NCI-H82 treated with DMSO at 0.1 percent for 48 hours (cell line): Measurements from ENCODE around the gene RALBP1.
A peak's percentile ranks its signal among the peaks of the same experiment; 100 is the strongest.

Experiments used
- DNase-seq: peaks from one replicate; lab custom pipeline; 2025; ENCODE audit not compliant: unreplicated experiment; lab: John Stamatoyannopoulos, UW

RALBP1 gene

DNA sequence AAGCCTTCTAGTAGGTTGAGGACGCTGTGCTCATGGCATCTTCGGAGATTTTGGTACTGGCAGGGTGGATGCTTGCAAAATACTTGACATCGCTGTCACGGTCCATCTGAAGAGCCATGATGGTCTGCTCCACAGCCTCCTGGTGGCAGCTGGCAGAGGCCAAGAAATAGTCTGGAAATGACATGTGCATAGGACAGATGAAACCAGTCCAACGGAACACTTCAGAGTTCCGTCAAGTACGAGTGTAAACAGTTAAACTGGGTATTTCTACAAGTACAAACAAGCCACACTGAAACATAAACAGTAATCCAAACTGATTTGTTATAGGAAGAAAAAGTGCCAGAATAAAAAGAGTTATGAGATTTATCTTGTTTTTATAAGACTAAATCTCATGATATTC, 72.5 kb downstream of the RALBP1 start:
- DNase-seq: no peak

DNA sequence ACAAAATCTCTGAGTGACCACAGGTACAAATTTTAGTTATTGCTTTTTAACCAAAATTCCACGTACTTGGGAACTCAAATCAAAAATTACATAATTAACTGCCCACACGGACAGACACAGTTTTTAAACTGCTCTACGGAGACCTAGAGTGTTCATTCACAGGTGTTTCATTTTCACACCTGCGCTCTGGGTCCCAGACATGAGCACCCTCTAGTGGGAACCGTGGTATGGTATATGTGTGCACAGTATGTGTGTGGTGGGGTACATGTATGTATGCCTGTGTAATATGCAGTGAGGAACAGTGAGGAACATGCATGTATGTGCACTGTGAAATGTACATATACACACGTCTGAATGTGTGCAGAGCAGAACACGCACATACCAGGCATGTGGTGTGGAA, 74.1 kb downstream of the RALBP1 start:
- DNase-seq: no peak

DNA sequence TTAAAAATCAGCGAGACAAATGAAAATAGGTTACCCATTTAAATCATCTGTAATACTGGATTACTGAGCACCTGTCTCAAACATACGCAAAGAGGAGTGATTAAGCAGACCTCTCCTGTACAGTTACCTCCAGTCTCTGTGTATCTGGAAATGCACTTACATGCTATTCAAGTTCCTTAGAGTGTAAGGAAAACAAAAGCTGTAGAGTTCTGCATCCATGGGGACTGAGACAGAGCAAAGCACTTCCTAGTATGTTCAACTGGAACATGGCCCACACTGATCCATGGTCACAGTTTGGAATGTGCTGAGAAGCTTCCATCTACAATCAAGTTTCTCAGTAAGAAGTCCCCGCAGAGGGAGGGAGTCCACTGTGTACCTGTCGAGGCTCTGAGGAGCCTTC, 75.1 kb downstream of the RALBP1 start:
- DNase-seq: no peak

DNA sequence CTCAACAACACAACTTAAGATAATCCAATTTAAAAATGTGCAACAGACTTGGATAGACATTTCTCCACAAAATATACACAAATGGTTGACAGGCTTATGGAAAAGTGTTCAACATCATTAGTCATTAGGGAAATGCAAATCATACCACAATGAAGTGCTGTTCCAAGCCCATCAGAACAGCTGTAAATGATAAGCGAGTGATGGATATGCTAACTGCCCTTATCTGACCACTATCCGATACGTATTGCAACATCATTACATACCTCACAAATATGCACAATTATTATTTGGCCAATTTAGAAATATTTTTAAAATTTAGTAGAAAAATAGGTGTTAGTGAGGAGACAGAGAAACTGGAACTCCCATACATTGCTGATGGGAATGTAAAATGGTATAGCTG, 76.9 kb downstream of the RALBP1 start:
- no peak for DNase-seq

DNA sequence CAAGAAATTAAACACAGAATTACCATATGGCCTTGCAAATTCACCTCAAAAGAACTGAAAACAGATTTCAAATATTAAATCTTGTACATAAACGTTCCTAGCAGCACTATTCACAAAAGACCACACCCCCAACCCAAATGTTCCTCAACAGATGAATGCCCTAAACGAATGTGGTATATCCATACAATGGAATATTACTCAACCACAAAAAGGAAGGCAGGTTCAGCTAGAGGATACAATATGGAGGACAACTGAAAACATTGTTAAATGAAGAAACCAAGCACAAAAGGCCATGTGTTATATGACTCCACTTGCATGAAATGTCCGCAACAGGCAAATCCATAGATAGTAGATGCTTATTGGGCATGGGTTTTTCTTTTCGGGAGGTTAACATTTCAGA, 77.3 kb downstream of the RALBP1 start:
- no peak for DNase-seq

DNA sequence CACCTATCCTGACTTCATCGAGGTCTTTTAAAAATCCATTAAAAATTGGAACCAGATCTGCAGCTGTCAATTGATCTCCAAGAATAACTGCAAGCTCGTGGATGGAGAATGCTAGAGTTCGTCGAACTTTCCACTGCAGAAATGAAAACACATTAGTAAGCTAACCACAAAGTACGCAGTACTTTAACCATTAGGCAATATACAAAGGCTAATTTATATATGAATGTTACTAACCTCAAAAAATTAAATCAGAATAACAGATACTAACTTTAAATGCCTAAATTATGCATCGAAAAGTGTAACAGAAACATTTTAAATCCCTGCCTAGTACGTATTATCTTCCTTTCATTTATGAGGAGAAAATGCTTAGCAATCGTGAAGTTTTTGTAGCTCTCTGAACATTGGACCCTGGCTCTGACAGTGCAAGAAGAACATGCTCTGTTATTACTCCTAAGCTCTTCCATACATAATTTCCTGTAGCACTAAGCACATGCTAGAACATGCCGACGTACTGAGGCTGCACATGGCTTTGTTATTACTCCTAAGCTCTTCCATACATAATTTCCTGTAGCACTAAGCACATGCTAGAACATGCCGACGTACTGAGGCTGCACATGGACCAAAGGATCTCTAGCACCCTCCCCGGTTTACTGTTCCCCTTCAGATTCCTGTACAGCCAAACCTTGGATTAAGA, 82.1 kb downstream of the RALBP1 start:
- DNase-seq: no peak

DNA sequence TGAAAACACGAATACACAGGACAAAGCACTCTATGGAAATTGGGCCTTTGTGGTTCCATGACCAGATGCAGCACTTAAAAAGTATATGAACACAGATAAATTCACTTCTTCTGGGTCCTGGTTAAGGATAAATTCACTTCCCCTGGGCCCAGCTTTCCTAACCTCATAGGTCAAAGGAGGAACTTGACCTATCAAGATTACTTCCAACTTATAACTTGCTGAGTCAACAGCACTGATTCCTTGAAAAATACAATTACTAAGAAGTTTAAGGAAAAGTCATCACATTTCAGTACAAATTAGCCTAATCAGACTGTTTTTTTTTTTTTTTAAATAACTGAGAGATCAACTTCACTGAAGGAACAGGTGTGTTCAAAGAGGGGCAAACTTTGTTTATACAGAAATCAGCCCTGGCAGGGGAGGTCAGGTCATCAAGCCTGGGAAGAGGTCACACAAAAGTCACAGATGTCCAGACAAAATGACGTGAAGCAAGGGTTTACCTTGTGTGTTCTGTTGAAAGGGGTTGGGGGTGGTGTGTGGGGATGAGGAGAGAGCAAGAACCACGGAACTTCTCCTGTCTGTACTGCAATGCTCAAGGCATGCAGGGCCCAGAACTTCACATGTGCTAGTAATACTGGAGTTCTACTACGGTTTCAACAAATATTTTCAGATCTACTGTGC, 83.2 kb downstream of the RALBP1 start:
- no peak for DNase-seq

DNA sequence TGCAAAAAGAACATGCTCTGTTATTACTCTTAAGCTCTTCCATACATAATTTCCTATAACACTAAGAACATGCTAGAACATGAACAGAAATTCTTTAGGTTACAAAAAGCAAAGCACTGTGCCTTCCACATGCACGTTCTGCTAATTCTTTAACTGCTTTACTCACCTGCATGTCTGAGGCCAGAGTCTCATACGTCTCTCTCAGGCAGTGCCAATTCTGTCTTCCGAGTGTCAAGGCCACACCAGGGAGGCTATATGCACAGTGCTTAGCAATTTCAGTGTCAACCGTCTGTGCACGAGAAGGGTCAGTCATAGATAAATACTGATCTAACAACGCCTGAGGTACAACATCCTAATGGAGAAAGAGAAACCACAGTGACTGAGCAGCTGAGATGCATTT, 83.9 kb downstream of the RALBP1 start:
- no peak for DNase-seq

DNA sequence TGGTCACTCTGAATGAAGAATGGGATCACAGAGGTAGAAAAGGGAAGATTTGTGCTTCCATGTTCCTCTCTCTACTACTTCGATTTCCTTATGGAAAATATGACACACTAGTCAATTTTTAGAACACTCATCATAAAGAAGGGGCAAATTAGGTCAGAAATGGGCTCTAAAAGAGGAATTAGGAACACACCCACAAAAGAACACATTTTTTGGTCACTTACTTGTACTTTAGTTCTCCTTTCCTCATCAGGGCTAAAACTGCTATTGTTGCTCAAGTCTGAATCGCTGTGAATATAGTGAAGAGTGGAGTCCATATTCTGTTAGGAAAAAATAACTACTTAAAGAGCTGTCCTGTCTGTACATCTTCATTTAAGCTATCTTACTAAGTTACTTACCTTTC, 86.4 kb downstream of the RALBP1 start:
- DNase-seq: no peak

DNA sequence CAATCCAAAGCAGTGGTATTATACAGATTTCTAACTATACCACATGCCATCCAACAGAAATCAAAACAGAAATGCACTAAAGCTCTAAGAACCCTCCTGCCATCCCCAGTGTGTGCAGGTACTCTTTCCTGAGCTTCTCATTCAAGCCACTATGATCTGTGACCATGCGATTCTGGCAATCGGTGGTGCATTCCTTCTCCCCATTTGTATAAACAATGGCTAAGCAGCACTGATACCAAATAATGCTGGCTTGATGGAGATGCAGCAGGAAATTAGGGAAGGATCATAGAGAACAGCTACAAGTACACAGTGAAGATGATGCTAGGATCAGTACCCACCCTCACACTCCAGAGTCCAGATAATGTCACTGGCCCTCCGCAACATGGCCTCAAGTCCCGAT, 87.3 kb downstream of the RALBP1 start:
- no peak for DNase-seq

DNA sequence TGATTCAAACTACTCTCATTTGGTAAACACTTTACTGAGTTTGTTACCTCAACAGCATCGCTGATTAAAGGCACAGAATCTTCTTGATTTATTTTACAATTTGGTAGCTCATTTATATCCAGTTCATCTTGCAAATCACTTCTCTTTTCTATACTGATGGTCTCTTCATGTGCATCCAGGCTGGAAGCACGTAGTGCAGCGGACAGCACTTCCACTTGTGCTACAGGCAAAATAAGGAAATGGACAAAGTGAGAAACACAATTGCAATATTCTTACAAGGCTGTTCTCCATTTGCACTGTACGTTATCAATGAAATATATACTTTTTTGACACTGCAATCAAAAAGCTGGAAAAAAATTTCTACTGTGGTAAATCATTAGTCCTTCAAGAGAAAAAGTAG, 88.0 kb downstream of the RALBP1 start:
- no peak for DNase-seq

DNA sequence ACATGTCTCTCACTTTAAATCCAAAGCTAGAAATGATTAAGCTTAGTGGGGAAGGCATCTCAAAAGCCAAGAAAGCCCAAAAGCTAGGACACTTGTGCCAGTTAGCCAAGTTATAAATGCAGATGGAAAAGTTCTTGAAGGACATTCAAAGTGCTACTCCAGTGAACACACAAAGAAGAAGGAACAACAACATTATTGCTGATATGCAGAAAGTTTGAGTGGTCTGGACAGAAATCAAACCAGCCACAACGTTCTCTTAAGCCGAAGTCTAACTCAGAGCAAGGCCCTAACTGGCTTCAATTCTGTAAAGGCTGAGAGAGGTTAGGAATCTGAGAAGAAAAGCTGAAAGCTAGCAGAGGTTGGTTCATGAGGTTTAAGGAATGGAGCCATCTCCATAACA, 90.1 kb downstream of the RALBP1 start:
- DNase-seq: no peak

DNA sequence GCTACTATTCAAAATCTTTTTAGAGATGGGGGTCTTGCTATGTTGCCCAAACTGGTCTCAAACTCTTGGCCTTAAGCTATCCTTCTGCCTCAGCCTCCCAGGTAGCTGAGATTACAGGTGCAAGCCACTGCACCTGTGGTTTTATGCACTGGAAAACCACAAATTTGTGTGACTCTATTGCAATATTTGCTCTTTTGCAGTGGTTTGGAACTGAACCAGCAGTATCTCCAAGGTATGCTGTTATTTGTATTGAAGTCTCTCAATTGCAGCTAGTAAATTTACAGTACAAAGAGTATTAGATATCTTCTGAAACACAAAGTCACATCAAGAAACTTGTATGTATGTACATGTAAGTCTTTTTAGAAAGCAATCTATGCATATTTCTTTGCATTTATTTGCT, 92.9 kb downstream of the RALBP1 start:
- DNase-seq: no peak

DNA sequence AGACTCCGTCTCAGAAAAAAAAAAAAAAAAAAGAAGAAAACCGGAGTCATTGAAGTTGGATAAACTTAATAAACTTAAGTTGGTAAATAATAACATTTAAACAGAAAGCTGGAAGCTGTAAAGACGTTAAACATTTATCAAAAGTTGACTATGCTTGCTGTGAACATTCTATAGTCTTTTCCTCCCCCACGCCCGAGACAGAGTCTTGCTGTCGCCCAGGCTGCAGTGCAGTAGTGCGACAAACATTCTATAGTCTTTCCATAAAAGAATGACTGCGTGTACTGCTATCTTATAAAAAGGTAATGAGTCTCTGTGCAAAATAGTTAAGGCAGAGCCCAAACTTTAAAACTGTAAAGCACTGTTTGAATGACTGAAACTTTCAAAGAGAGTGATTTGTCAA, 93.9 kb downstream of the RALBP1 start:
- no peak for DNase-seq

DNA sequence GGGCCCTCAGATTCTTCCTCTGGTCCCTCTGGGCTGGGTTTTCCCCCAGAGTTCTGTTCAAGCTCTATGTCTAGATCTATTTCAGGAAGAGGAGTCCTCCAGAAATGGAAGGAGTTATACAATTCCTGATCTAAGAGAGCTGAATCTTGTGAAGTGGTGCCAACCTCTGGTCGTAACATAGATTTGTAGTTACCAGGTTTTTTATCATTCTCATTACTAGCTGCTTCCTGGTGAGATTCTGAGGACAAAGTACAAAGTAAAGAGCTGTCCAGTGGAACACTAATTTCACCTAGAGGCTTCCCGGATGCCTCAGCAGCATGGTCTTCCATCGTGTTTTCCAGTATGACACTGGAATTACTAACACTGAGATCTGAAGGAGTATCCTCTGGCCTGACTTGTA, 94.9 kb downstream of the RALBP1 start:
- no peak for DNase-seq

DNA sequence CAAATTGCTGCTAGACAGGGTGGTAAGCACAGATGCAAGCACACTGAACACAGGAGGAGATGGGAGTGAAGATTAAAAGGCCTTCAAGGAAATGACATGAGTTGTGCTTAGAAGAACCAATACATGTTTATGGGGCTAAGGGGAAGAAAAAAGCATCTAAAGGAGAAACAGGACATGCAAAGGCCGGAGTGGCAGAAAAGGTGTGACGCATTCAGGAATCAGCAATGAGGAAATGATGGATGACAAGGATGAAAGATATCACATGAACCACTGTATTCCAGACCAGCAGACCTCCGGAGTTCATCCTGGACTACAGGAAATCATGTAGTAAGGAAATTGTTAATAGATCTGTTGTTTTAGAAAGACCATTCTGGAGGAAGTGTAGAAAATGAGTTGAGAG, 96.2 kb downstream of the RALBP1 start:
- DNase-seq: no peak

DNA sequence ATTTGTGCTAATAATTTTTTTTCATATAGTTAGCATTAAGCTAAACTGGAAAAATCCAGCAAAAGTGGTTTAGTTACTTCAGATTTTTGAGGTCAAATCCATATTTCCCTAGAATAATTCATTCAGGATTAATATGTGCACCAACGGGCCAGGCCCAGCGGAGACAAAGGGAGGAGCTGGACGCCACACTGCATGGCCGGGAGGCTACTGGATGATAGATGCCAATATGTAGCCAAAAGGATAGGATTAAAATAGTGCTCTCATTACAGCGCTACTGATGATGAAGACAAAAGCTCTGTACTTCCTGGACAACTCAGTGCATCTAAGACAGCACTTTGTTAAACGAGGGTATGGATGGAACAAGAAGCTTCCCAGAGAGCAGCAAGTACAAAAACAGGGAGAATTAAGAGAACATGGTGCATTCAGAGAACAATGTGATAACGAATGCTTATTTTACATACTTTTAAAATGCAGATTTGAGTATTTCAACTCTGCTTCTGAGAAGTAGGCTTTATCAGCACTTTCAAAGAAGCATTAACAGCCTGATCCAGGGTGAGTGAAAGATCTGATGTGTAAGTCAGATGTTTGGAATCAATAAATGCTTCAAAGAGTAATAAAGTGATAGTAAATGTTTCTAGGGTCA, 99.3 kb downstream of the RALBP1 start:
- DNase-seq: no peak

DNA sequence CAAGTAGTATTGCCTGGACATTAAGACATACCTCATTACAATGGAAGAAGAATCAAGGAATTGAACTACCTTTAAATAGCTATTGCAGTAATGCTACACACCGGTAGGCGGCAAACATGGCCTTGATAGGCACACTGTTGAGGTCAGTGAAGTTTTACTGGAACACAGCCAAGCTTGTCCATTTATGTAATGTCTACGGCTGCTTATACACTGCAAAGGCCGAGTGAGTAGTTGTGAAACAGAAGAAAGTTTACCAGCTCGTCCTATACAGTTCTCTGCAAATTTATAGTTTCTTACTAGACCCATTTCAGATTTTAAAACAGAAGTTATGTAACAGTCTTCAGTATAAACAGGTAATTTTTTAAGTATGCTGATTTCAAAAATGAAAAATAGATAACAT, 100.2 kb downstream of the RALBP1 start:
- DNase-seq: peak; percentile 36

DNA sequence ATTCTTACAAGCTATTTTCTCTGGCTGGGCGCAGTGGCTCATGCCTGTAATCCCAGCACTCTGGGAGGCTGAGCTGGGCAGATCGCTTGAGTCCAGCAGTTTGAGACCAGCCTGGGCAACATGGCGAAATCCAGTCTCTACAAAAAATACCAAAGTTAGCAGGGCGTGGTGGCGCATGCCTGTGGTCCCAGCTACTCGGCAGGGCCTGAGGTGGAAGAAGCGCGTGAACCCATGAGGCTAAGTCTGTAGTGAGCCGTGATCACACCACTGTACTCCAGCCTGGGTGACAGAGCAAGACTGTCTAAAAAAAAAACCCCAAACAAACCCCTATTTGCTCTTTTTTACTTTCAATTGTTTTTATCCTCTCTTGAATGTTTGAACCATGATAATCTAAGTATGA, 102.0 kb downstream of the RALBP1 start:
- DNase-seq: no peak

DNA sequence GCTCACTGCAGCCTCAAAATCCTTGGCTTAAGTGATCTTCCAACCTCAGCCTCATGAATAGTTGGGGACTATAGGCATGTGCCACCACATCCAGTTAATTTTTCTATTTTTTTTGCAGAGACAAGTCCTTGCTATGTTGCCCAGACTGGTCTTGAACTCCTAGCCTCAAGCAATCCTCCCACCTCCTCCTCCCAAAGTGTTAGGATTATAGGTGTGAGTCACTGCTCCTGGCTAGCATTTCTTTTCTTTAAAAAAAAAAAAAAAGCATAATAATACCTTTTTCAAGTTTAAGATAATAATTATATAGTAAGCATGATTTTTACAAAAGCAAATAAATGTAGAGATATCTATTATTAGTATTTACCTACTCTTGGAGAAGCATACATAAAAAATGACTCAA, 103.0 kb downstream of the RALBP1 start:
- DNase-seq: no peak

DNA sequence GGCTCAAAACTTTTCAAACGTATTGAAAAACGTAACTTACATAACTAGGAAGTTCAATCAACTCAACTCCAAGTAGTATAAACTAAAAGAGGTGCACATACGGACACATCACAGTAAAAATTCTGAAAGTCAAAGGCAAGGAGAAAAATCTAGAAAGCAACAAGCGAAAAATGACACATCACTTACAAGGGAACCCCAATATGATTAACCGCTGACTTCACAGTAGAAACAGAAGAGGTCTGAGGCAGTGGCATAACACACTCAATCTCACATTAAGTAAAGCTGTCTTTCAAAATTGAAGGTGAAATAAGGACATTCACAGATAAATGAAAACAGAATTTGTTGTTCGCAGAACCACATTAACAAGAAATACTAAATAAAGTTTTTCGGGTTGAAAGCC, 106.4 kb downstream of the RALBP1 start:
- DNase-seq: no peak

DNA sequence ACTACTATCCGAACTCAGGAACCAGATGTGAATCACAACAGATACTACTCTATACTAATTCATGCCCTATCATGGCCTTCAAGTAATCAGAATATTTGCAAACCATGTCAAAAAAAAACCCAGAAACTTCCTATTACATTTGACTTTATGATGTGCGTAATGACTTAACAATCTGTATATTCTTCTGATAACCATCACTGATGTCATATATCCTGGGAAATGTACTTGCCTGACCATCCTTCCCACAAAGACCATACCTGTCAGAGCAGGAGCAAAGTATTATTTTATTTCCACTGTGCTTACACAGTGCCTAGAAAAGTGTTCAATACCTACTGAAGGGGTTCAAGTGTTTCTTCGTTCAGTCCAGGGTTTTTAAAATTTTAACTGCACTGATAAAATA, 111.5 kb downstream of the RALBP1 start:
- DNase-seq: no peak
